NCI-H2107 (cell line): ENCODE measurements around the gene VGF.
A peak's percentile ranks its signal among the peaks of the same experiment; 100 is the strongest.

Experiments
- DNase-seq: peaks from one replicate; lab custom pipeline; 2025; lab: John Stamatoyannopoulos, UW

VGF gene

DNA sequence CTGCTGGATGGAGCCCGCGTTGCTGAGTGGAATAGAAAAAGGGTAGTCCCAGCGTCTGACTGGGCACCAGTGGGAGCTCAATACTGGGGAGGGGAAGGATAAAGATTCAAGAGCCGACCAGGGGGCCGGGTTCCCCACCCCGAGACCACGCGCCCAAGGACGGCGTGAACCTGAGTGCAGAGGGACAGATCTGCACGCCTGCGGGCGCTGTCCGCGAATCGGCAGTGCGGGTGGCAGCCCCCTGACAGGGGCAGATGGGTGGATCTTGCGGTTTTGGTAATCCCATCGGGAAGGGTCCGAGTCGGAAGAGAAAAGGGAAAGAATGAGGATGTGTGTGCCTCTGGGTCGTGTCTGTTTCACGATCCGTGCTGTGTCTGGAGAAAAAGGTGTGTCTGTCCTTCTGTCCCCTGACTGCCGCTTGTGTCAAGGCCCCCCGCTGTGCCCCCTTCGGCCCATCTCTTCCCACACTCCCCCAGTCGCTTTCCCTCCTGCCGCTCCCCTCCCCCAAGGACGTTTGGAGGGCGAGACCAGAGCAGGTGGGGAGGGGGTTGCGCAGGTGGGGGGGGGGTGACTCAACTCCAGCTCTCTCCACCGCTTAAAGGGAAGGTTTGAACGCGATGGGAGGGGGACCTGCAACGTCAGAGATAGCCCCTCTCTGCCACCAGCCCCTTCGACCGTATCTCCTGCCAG, 734 bp upstream of the VGF start:
- DNase-seq, result no peak

DNA sequence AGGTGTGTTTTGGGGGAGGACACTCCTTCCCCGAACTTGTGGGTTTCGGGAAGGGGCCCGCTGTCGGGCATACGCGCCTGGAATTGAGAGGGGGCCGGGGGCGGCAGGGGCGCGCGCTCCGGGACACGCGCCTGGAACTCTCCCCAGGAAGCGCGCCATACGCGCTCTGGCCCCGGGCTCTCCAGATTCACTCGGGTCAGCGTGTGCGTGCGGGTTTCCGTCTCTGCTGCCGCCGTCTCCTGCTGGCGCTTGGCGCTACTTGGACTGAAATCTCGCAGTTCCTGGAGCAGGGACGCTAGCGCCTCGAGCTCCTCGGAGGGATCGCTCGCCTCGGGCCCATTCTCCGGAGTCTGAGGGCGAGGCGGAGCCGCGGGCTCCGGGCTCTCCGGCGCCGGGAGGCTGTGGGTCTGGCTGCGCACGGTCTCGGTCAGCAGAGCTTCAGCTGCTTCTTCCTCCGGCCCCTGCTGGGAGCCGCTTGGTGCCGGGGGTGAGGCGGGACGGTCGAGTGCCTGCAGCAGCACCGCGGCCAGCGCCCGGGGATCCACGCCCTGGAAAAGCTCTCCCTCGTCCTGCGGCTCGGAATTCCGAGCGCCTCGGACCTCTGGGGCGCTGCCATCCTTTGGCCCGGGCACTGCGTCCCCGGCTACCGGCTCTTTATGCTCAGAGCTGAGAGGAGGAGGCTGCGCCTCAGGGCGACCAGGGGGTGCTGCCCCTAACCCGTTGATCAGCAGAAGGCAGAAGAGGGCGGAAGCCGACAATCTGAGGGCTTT, 1.1 kb downstream of the VGF start:
- no peak for DNase-seq

DNA sequence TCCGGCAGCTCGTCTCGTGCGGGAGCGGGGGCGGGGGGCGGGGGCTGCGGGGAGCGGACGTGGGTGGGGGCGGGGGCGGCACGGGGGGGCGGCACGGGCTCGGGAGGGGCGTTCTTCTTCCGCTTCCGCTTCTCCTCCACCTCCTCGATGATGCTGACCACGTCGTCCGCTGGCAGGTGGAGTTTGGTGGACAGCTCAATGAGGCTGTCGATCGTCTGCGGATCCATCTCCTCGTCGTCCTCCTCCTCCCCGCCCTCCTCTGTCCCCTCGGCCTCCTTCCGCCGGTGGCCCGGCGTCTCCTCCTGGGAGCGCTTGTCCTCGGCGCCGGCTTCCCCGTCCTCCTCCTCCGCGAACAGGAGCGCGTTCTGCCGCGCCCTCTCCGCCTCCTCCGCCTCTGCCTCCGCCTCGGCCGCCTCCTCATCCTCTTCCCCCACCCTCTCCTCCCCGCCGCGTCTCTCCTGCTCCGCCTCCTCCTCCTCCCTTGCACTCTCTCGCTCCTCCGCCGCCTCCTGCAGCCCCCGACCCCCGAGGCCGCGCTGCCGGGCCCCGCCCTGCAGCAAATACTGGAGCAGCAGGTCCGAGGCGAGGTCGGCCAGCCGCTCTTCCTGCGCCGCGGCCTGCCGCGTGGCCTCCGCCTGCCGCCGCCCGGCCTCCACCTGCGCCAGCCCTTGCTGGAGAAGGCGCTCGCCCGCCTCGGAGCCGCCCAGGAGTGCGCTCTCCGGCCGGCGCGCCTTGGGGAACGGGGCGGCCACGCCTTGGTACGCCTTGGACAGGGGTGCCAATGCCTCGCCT, 1.9 kb downstream of the VGF start:
- DNase-seq, result no peak

DNA sequence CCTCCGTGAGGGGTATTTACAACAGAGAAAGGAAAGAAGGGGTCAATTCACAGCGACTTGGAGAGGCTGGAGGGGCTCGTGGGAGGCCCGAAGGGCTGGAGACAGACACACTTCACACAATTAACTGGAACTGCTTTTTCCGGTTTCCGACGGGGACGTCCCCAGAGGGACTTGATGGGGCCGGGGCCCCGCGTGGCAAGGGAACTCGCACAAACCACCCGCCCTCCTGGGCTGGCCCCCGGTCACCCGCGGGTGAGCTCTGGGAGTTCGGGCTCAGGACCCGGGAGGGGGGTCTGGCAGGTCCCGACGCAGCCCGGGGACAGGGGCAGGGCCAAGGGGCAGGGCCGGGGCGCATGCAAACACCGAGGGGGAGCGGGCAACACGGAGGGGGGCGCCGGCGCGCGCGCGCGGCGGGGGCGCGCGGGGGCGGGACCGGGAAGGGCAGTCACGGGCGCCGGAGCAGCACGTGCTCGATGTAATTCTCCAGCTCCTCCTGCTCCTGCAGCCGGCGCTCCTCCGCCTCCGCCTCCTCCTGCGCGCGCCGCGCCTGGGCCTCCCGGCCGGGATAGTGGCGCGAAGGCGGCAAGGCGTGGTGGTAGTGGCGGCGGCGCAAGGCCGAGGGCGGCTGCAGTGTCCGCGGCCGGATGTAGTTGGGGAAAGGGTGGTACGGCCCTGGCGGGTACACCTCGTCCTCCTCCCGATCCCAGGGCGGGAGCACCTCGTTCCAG, 2.7 kb downstream of the VGF start:
- DNase-seq, result peak; percentile 25

DNA sequence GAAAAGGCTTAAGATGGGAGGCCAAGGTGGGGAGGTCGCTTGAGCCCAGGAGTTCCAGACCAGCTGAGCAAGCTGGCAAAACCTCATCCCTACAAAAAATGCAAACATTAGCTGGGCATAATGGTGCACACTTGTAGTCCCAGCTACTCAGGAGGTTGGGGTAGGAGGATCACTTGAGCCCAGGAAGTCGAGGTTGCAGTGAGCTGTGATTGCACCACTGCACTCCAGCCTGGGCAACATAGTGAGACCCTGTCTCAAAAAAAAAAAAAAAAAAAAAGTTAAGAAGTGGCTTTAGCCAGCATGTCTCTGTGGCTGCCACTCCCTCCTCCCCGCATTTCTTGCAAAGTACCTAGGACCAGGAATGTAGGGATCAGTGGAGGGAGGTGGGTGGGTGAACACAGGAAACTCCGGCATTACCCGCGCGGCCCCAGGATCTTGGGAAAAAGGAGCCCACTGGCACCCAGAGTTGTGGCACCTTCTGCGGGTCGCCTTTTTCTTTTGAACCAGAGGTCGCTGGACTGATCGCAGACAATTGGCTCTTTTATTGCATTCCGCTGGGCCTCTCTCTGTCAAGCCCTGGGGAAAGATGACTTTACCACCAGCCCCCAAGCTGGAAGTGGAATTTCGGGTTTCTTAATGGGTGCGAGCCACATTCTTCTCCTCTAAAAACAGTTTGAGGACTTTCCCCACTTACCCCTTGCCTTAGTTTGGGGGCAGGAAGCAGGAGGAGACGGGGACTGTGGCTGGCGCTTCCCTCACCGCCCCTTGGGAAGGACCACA, 3.5 kb downstream of the VGF start:
- DNase-seq, result no peak

DNA sequence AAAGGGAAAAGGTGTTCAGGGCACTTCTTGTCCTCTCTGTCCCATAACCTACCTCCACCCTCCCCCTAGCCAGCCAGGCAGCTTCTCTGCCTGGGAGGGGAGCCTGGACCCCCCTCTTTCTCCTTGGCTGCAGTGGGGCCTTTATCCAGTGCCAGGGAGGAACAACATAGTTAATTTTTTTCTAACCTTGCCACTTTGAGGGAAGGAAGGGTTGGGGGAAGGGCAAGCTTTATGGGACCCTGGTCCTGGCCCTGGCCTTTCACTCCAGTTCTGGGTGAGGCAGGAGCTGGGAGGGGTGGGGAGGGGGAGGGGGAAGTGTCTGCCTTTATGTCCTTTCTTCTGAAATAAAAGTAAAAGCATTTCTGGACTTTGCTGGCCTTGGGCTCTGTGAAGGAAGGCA, 4.5 kb downstream of the VGF start:
- no peak for DNase-seq

DNA sequence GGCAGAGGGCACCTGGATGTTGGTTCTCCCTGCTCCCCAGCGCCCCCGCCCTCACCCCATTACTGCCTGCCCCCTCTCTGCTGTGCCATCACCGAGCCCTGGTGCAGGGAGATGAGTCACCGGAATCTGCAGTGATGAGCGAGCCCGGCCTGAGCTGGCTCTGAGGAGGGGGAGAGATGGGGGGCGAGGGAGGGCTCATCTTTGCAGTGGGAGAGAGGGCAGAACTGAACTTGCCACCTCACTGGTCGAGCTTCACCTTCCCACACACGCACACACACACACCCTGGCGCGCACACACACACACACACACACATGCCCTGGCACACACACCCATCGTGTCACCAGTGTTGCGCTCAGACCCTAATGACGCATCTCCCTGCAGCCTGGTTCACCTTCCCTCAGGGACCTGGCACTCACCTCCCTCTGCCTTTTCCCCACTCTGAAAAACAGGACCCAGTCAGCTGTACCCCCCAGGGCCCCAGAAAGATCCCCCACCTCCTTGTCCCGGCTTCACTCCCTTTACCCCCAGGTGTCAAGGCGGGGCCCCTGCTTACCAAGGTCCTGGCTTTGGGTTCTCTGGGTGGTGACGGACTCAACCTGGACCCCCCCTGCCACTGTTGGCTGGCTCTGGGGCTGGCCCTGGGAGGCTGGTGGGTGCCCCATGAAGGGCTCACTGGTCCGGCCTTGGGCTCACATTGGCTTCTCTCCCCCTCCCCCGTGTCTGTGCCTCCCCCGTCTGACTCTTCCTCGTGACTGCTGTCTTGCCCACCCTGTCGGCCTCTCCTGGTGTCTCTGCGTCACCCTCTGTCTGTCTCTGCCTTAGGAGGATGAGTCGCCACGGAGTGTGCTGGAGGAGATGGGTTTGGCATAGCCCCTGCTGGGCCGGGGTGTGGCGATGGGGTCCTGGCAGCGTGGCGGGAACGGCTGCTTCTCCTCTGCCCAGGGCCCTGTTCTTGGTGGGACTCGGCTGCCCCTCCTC, 5.4 kb downstream of the VGF start:
- no peak for DNase-seq

DNA sequence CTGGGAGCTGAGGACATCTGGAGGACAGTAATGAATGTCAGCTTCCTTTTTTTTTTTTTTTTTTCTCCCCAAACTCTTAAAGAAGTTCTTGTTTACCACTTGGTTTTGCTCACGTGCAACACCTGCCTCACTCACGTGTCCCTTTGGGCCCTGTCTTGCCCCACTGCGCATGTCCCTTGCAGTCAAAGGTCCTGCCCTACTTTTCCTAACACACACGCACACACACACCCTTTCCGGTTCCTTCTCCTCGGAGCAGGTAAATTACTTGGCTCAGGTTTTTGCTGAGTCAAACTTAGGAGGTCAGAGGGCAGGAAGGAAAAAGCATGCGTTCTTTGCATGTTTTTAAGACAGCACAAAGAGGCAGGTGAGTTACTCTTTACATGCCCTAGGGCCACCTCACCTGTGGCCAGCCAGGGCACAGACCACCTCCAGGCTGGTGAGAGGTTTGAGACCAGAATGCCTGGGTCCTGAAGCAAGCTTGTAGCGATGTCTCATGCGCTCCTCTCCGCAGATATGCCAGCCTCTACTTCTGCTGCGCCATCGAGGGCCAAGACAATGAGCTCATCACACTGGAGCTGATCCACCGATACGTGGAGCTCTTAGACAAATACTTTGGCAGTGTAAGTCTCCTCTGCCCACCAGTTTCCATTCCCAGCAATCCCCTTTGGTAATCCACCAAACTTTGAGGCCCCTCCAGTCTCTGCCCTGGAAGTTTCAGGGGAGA, 8.3 kb downstream of the VGF start:
- no peak for DNase-seq

DNA sequence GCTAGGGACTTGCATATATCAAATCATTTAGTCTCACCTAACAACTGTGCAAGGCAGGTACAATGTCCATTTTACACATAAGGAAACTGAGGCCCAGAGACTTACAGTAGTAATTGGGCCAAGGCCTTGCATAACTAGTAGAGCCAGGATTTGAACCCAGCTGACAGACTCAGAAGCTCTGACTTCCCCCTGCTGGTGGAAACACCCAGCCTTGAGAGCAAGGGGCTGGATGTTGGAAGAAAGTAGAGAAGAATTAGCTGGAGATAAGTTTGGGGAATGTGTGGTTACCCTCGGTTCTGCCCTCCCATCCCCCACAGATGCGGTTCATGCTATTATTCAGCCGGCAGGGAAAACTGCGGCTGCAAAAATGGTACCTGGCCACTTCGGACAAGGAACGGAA, 9.1 kb downstream of the VGF start:
- no peak for DNase-seq

DNA sequence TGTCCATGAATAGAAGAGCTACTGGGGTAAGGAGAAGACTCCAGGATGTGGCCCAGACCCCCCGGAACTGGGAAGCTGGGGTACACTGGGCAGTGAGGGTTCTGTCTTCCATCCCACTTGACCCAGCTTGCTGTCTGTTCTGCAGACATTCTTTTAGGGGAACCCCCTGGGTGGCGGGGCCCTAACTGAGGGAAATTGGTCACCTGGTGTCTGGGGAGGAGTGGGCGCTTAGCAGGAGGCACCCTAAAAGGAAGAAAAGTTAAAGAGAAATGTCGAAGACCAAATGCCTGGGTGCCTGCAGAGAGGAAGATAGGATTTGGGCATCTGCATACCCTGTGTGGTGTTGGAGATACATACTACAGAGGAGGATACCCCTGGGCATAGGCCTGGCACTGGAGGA, 10.1 kb downstream of the VGF start:
- no peak for DNase-seq

DNA sequence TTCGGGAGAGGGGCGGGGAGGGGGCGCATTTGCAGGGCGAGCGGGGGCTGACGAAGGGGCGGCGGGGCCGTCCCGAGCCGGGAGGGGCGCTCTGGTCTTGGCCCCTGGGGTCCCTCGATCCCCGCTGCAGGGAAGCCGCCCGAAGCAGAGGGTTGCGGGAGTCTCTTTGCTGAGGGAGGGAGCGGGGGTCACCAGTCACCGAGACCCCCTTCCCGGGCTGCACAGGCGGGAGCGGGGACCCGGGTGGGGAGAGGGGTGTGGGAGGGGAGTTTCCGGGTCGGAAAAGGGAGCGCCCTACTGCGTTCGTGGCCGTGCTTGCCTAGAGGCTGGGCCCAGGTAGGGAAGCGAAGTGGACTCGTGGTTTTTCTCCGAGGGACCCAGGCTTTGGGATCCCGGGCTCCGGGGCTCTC, 10.7 kb downstream of the VGF start:
- DNase-seq, result no peak

DNA sequence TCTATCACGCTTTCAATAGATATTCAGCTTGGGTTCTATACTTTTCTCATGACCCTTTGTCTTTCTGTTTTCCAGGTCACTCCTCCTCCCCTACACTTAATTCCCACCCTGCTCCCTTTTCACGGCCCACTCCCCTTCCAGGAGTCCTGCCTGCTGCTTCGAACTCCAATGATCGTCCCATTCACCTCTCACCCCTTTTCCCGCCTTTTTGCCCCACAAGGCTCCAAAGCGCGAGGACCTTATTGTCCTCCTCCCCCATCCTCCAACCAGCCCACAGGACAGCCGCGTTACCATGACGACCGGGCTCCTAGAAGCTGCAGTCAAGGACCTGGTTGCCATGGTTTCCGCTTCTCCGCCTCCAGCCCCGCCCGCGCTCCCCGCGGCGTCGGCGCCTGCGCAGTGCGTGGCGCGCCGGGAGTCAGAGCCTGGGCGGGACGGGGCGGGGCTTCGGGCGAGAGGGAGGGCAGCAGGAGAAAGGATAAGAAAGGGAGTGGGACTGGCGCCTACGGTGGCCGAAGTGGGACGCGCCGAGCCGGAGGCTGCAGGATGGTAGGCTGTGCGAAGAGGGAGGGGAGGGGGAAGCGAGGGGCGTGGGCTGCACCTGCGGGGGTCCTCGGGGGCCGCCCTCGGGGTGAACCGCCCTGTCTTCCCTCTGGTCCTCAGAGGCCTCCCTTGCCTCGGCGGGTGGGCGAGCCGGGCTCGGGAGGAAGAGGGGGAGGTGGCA, 11.2 kb downstream of the VGF start, which contains the start of gene AP1S1:
AP1S1 (plus strand) TSS at position 508 of the 724 bp plus-strand sequence; CDS start at position 547, 39 bp downstream.
- DNase-seq, result peak; percentile 94

DNA sequence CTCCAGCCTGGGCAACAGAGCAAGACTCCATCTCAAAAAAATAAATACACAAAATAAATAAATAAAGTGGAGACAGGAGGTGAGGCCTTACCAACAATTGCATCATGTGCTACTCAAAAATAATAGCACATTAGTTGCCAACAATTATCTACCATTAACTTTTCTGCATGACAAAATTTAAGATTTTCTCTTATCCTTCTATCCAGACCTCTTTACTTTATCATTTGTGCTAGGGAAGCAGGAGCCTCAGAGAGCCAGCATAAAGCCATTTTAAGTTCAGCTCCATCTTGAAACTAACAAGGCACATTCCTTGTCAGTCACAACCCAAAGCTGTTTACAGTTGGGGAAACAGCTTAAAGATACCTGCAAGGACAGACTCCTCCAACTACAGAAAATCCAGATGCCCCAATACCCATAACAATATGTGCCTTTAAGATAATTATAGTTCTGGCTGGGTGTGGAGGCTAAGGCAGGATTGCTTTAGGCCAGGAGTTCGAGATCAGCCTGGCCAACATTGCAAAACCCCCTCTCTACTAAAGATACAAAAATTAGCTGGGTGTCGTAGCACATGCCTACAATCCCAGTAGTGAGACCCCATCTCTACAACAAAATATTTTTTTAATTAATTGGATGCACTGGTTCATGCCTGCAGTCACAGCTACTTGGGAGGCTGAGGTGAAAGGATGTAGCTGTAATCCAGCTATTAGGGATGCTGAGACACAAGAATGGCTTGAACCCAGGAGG, 13.3 kb downstream of the VGF start:
- DNase-seq, result no peak

DNA sequence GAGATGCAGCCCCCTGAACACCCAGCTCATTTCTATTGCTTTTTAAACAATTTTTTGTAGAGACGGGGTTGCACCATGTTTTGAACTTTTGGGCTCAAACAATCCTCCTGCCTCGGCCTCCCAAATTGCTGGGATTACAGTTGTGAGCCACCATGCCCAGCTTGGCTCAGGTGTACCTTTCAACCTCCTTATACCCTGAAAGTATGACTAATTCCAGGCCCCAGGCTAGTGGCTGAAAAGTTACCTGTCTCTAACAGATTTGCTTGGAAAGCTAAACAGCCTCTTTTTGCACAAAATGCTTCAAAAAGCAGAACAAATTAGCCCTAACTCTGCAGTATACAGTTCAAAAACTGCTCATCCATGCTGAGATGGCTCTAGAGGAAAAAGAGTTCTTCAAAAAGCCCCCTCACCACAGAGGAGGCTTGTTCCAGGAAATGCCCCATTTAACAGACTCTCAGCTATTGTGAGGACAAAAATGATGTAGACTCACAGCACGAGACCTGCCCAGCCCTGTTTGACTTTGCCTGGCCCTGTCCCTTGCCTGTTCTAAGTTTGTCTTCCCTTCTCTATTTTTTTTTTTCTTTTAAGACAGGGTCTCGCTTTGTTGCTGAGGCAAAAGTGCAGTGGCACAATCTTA, 24.5 kb downstream of the VGF start:
- DNase-seq, result no peak

DNA sequence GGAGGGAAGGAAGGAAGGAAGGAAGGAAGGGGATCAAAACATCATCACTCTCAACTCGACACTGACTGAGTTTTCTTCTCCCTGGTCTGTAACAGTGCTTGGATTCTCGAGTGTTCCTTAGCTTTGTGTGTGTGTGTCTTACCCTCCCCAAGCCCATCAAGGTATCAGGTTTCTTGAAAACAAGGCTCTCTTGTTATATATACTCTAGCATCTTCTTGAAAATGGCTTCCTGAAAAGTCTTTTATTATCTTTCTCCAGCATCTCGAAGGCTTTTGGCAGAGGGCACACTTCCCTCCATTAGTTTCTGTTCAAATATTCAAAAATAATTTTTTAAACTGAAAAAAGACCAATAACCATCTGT, 25.1 kb downstream of the VGF start:
- DNase-seq, result no peak

DNA sequence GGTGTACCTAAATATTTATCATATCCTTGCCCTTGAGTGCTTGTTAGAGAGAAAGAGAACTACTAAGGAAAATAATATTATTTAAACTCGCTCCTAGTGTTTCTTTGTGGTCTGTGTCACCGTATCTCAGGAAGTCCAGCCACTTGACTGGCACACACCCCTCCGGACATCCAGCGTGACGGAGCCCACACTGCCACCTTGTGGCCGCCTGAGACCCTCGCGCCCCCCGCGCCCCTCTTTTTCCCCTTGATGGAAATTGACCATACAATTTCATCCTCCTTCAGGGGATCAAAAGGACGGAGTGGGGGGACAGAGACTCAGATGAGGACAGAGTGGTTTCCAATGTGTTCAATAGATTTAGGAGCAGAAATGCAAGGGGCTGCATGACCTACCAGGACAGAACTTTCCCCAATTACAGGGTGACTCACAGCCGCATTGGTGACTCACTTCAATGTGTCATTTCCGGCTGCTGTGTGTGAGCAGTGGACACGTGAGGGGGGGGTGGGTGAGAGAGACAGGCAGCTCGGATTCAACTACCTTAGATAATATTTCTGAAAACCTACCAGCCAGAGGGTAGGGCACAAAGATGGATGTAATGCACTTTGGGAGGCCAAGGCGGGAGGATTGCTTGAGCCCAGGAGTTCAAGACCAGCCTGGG, 27.0 kb downstream of the VGF start:
- no peak for DNase-seq

DNA sequence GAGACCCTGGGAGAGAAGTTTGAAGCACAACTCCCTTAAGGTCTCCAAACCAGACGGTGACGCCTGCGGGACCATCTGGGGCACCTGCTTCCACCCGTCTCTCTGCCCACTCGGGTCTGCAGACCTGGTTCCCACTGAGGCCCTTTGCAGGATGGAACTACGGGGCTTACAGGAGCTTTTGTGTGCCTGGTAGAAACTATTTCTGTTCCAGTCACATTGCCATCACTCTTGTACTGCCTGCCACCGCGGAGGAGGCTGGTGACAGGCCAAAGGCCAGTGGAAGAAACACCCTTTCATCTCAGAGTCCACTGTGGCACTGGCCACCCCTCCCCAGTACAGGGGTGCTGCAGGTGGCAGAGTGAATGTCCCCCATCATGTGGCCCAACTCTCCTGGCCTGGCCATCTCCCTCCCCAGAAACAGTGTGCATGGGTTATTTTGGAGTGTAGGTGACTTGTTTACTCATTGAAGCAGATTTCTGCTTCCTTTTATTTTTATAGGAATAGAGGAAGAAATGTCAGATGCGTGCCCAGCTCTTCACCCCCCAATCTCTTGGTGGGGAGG, 27.6 kb downstream of the VGF start:
- DNase-seq, result no peak
